EL (cell line): ENCODE measurements around the gene TENT5A.
A peak's percentile ranks its signal among the peaks of the same experiment; 100 is the strongest.

Source experiments
- DNase-seq: peaks from one replicate; pipeline ENCODE4 v3.0.0-alpha.2; 2016

The TENT5A gene

DNA sequence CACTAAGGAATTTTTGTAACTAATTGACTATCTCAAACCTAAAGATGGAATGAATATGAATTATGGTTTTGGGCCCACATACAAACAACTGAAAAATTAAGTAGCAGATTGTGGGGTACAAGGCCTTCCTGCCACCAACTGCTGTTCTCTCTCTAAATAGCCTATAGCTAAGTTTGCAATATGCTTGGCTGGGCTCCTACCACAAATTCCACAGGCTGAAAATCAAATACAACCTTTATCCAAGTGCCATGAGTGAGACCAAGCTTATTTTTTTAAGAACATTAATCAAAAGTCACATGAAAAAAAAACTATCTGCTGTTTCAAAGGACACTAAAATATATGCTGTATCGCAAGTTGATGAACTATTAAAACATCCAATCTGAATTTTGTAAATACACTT lies 52.1 kb downstream of the TENT5A start:
- DNase-seq: peak; percentile 9

DNA sequence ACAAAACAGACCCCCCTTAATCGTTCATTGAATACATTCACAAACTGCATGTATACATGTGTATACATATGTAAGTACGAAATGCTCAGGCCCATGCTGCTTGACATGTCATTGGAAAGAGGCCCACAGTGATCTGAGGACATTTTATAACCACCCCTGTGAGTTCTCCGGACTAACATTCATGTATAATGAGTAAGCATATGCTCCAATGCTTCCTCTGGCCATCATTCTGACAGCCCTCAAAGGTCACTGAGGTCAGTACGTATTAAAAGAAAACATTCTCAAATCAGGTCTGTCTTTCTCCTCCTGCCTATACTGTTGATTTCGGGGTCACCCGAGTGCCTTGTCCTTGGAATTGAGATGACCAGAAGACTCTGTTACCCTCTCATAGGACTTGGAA lies 54.9 kb downstream of the TENT5A start:
- peak; percentile 74 for DNase-seq

DNA sequence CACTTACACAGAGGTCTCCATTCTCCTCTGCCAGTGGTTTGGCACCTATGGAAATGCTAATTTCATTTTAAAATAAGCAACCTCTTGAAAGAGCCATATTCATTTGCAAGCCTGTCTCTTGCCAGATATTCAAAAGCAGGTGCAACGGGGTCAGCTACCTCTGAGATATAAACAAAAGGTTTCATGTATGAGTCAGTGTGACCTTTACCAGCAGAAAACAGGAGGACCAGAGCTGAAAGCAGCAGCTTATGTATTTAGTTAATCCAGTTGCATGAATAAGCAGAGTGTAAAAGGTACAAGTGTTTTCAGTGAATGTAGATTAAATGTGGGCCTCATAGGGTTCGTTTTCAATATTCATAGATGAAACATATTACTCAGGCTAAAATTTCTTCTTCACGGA lies 56.0 kb downstream of the TENT5A start:
- peak; percentile 9 for DNase-seq
